SK-MEL-5 (cell line): ENCODE measurements around the gene PSENEN. TPM values are rescaled to one million over a fixed set of nuclear protein-coding genes. Genes with fewer than 3 reads are reported as not detected.
"Not testable (repeated sequence)": the region's sequence is repeated elsewhere in the genome, so short reads cannot be mapped to it uniquely, and the experiment has no call there.

ENCODE experiments used
- DNase-seq: peaks from one replicate; pipeline ENCODE4 v3.0.0-alpha.2; 2016; ENCODE audit warnings: low read depth, low spot score
- in situ Hi-C: cut with HindIII; loops from 2 replicates; pipeline ENCODE4 v1.10.0; 2016; ENCODE audit warnings: low sequenced_read_pairs, high pct_unique_total_duplicates, low pct_unique_long_range_greater_than_20kb
- total RNA-seq: library from RNA; depleted of rRNA; stranded (reverse); fragments of >200 nt; shearing (Covaris generic); gene quantifications from 2 replicates; pipeline ENCODE4 v1.2.3, GENCODE V29; 2014

Gene PSENEN
- total RNA-seq, 1 experiment from 2014 or later: 51.5 TPM

DNA sequence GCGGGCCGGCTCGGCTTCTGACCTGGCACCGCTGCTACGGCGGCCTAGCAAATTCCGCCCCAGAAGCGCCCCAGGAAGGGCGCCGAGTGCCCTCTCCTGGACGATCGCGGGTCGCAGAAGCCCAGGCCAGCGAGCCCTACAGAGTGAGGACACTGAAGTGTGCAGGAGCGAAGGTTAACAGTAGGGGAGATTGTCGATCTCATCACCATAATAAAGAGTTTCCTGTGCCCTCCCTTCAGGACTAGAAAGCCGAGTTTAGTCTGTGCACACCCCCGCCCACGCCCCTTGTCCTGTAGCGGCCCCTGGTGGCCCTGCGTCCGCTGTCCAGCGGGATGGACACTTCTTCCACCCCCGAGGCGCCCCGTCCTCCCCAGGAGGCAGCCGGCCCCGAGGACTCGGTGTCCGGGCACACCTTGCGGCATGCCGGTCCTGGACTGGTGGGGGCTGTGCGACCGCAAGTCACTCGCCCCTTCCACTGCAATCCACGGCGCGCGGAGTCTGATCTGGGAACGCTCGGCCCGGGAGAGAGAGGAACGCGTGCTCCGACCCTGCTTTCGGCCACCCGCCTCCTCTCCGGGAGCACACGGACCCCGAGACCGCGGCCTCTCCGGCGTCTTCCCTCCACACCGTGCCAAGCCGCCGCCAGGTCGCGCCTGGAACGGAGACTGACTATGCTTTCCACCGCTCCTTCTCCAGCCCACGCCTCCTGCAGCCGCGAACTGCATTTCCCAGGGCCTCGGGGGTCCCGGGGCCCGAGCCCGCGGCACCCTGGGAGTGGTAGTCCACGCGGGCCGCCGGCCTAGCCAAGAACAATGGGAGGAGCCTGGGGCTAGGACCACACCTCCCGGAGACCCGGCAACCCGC lies 28.4 kb upstream of the PSENEN start:
- in situ Hi-C loops: no loop called here
- peak; percentile 92 for DNase-seq

DNA sequence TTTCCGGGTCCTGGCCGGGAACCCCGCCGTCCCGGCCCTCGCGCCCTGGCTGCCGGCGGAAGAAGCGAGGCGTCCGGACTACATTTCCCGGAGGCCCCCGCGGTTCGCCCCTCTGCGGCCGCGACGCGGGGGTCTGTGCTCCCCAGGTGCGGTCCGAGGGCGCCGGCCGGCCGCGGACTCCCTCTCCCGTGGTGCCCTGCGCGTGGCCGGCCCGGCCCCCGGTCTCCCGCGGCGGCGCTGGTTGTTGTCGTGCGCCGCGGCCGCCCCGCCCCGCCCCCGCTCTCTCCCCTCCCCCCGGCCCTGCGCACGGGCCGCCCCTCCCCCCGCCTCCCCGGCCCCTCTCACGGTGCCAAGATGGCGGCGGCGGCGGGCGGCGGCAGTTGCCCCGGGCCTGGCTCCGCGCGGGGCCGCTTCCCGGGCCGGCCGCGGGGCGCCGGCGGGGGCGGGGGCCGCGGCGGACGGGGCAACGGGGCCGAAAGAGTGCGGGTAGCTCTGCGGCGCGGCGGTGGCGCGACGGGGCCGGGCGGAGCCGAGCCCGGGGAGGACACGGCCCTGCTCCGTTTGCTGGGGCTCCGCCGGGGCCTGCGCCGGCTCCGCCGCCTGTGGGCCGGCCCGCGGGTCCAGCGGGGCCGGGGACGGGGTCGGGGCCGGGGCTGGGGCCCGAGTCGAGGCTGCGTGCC lies 27.6 kb upstream of the PSENEN start, which contains the start of gene KMT2B:
KMT2B (plus strand) TSS at position 339 of the 680 bp plus-strand sequence; CDS start at position 355, 16 bp downstream.
- DNase-seq: no peak
- in situ Hi-C loops: no loop called here

DNA sequence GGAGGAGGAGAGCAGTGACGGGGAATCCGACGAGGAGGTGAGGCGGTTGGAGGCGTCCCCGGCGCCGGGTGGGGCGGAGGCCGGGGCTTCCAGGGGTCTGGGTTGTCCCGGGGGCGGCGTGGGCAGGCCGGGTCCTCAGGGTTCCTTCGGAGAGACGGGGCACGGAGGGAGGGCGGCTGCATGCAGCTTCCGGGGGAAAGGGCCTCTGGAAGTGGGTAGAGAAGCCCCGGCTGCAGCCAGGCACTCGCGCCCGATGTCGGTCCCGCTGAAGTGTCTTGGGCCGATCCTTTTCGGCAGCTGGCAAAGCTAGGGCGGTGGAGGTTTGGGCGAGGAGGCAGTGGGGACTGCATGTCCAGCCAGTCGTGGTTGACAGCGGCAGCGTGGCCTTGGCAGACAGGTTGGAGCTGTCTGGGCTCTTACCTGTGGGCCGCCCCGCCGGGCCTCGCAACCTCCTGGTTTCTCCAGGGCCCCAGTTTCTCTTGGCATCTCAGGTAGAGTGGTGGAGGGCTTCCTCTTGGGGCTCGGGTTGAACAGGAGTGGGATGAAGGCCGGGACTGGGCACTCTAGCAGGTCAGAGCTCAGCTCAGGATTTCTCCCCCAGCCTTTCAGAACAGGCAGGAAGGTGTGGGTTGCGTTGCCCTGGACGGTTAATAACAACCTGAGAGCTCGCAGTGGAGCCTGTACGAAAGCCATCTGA lies 27.0 kb upstream of the PSENEN start:
- no peak for DNase-seq
- in situ Hi-C loops: no loop called here

DNA sequence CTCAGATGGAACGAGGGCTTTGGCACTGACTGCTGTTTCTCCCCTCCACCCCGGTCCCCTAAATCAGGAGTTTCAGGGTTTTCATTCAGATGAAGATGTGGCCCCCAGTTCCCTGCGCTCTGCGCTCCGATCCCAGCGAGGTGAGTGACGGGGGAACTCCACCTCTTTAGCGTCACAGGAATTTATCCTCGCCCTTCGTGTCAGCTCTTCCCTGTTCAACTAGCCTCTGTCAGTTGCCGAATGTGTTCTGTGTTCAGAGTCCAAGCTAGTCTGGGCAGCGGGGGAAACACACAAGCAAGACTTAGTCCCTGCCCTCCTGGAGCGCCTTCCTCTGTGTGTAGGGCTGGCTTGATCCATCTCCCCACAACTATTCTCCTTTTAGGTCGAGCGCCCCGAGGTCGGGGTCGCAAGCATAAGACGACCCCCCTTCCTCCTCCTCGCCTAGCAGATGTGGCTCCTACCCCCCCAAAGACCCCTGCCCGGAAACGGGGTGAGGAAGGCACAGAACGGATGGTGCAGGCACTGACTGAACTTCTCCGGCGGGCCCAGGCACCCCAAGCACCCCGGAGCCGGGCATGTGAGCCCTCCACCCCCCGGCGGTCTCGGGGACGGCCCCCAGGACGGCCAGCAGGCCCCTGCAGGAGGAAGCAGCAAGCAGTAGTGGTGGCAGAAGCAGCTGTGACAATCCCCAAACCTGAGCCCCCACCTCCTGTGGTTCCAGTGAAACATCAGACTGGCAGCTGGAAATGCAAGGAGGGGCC lies 25.9 kb upstream of the PSENEN start:
- in situ Hi-C loops: no loop called here
- DNase-seq: no peak

DNA sequence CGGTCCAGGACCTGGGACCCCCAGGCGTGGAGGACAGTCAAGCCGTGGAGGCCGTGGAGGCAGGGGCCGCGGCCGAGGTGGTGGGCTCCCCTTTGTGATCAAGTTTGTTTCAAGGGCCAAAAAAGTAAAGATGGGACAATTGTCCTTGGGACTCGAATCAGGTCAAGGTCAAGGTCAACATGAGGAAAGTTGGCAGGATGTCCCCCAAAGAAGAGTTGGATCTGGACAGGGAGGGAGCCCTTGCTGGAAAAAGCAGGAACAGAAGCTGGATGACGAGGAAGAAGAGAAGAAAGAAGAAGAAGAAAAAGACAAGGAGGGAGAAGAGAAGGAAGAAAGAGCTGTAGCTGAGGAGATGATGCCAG lies 25.3 kb upstream of the PSENEN start:
- in situ Hi-C loops: no loop called here
- DNase-seq: no peak

DNA sequence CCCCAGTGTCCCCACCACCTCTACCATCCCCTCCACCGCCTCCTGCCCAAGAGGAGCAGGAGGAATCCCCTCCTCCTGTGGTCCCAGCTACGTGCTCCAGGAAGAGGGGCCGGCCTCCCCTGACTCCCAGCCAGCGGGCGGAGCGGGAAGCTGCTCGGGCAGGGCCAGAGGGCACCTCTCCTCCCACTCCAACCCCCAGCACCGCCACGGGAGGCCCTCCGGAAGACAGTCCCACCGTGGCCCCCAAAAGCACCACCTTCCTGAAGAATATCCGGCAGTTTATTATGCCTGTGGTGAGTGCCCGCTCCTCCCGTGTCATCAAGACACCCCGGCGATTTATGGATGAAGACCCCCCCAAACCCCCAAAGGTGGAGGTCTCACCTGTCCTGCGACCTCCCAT lies 24.8 kb upstream of the PSENEN start:
- in situ Hi-C loops: no loop called here
- no peak for DNase-seq

DNA sequence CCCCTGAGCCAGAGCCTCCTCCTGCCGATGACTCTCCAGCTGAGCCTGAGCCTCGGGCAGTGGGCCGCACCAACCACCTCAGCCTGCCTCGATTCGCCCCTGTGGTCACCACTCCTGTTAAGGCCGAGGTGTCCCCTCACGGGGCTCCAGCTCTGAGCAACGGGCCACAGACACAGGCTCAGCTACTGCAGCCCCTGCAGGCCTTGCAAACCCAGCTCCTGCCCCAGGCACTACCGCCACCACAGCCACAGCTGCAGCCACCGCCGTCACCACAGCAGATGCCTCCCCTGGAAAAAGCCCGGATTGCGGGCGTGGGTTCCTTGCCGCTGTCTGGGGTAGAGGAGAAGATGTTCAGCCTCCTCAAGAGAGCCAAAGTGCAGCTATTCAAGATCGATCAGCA lies 24.1 kb upstream of the PSENEN start:
- in situ Hi-C loops: no loop called here
- no peak for DNase-seq

DNA sequence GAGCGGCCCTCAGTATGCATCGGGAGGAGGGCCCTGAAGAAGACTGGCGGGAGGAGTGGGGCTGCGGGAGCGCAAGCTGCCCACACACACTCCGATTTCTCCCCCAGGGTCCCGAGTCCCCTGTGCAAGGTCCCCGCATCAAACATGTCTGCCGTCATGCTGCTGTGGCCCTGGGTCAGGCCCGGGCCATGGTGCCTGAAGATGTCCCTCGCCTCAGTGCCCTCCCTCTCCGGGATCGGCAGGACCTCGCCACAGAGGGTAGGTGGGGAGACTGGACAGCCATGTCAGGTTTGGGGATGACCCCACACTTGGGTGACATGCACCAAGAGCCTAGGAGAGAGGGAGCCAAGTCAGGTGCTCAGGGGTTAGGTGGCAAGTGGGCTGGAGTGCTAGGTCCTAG lies 23.0 kb upstream of the PSENEN start:
- in situ Hi-C loops: no loop called here
- DNase-seq: no peak

DNA sequence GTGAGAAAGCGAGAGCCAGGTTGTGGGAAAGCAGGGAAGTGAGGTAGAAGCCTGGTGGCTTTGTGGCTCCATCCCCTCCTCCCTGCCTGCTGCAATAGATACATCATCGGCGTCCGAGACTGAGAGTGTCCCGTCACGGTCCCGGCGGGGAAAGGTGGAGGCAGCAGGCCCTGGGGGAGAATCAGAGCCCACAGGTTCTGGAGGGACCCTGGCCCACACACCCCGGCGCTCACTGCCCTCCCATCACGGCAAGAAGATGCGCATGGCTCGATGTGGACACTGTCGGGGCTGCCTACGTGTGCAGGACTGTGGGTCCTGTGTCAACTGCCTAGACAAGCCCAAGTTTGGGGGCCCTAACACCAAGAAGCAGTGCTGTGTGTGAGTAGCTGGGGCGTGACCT lies 22.6 kb upstream of the PSENEN start:
- DNase-seq: no peak
- in situ Hi-C loops: no loop called here

DNA sequence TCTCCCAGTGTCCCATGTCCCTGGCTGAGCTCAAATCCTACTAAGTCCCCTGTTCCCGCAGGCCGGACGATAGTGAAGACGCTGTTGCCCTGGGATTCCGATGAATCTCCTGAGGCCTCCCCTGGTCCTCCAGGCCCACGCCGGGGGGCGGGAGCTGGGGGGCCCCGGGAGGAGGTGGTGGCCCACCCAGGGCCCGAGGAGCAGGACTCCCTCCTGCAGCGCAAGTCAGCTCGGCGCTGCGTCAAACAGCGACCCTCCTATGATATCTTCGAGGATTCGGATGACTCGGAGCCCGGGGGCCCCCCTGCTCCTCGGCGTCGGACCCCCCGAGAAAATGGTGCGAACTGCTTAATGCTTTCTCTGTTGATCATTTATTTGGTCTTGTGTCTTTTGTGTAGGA lies 21.8 kb upstream of the PSENEN start:
- no peak for DNase-seq
- in situ Hi-C loops: no loop called here

DNA sequence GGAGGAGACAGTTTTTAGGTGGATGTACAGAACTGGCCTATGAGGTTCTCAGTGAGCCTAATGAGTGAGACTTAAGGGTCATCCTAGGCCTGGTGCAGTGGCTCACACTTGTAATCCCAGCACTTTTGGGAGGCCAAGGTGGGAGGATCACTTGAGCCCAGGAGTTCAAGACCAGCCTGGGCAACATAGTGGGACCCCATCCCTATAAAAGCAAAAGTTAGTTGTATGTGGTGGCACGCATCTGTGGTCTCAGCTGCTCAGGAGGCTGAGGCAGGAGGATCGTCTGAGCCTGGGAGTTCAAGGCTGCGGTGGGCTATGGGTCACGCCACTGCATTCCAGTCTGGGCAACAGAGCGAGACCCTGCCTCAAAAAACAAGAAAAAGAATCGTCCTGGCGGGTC lies 21.3 kb upstream of the PSENEN start:
- DNase-seq, in situ Hi-C loops: not testable (repeated sequence)

DNA sequence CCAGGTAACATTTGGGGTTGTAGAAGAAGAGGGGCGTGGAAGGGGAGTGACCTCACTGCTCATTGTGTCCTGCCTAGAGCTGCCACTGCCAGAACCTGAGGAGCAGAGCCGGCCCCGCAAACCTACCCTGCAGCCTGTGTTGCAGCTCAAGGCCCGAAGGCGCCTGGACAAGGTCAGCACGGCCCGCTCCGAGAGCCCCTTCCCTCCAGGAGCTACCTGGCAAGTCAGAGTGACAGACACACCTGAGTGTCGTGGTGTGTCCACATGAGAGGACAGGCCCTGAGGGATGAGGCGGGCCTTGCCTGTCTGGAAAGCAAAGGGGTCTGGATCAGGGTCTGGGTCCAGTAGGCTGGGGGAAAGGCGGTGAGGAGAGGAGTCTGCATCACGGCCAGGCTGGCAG lies 20.9 kb upstream of the PSENEN start:
- no peak for DNase-seq
- in situ Hi-C loops: no loop called here

DNA sequence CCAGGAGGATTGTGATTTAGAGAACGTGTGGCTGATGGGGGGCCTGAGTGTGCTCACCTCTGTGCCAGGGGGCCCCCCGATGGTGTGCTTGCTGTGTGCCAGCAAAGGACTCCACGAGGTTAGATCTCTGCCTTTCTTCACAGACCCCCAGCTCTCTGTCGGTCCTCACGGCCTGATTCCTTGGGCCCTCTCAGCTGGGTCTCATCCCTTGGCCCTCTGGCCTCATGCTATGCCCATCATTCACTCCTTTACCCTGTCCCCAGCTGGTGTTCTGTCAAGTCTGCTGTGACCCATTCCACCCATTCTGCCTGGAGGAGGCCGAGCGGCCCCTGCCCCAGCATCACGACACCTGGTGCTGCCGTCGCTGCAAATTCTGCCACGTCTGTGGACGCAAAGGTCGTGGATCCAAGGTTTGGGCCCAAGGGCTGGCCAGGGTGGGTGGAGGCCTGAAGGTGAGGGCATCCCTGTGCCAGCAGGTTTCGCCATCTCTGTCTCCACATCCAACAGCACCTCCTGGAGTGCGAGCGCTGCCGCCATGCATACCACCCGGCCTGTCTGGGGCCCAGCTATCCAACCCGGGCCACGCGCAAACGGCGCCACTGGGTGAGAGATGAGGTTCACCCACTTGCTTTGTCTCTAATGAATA lies 20.1 kb upstream of the PSENEN start:
- in situ Hi-C loops: no loop called here

DNA sequence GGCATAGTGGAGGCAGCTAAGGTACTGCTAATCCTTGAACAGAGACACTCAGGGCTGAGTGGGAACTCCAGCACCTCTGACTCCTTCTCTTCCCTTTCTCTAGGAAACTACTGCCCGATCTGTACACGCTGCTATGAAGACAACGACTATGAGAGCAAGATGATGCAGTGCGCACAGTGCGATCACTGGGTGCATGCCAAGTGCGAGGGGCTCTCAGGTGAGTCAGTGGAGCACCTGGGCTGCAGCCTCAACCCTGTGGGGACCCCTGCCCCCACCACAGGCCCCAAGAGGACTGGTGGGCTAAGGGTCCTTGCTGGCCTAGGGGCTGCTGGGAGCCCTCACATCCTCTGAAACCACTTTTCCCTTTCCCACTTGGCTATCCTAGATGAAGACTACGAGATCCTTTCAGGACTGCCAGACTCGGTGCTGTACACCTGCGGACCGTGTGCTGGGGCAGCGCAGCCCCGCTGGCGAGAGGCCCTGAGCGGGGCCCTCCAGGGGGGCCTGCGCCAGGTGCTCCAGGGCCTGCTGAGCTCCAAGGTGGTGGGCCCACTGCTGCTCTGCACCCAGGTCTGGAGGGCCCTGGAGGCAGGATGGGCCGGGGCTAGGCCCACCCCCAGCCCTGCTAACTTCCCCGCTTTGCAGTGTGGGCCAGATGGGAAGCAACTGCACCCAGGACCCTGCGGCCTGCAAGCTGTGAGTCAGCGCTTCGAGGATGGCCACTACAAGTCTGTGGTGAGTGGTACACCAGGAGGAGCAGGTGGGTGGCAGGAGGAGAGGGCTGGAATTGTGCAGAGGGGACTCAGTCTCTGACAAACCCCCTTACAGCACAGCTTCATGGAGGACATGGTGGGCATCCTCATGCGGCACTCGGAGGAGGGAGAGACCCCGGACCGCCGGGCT lies 18.1 kb upstream of the PSENEN start:
- no peak for DNase-seq
- in situ Hi-C loops: no loop called here

More for the DNA sequence above, 20.1 kb upstream of the PSENEN start:
- no peak for DNase-seq

DNA sequence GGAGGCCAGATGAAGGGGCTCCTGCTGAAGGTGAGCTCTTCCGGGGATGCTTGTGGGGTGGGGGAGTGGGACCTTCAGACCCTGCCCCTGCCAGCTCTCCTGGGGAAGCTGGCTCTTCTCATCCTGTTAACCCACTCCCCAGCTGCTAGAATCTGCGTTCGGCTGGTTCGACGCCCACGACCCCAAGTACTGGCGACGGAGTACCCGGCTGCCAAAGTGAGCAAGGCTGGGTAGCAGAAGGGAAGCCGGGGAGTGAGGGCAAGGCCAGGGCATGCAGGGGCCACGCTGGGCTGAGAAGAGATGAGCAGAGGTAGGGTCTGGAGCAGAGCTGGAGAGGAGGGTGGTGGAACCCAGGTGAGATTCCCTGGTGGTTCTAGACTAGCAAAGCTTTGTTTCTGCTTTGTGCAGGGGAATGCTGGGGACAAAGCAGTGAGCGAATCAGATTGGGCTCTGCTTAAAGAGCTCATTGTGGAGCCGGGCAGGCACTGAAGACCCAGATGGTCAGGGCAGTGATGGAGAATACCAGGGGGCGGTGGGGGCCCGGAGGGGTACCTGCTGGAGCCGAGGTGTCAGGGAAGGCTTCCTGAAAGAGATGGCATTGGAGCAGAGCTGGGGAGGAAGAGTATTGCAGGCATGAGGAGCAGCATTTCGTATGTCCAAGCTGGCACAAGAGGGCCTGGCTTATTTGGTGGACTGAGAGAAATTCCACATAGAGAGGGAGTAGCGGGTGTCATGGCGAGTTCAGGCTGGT lies 17.3 kb upstream of the PSENEN start:
- in situ Hi-C loops: no loop called here
- no peak for DNase-seq

DNA sequence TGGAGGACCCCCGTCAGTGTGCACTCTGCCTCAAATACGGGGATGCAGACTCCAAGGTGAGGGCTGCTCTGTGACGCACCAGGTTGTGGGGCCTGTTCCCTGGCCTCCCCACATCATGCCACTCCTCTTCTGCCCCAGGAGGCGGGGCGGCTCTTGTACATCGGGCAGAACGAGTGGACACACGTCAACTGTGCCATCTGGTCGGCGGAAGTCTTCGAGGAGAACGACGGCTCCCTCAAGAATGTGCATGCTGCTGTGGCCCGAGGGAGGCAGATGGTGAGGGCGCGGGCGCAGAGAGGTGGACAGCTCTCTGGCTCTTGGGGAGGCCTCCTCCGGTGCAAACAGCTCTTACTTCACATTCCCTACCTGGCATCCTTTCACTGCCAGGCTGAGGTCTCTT lies 16.4 kb upstream of the PSENEN start:
- in situ Hi-C loops: no loop called here
- no peak for DNase-seq
